Muscle layer of colon (tissue), 2 donors: Measurements from ENCODE around the gene NKAIN4.

Experiments used
- H3K27ac ChIP-seq: one replicate; pipeline ENCODE4 v1.7.0; 2013; ENCODE audit warnings: low read depth, mild to moderate bottlenecking, low read length, moderate library complexity
- H3K27me3 ChIP-seq, 2 donors: one replicate each; pipeline ENCODE4 v1.7.0; 2013; ENCODE audit warnings: low read length in 2 of 2, mild to moderate bottlenecking in 2 of 2; ENCODE audit not compliant: insufficient read depth in 2 of 2, control insufficient read depth in 1 of 2
- H3K36me3 ChIP-seq: one replicate; pipeline ENCODE4 v1.7.0; 2013; ENCODE audit warnings: mild to moderate bottlenecking, low read length; ENCODE audit not compliant: insufficient read depth
- H3K4me1 ChIP-seq: one replicate; pipeline ENCODE4 v1.7.0; 2013; ENCODE audit warnings: mild to moderate bottlenecking, low read length; ENCODE audit not compliant: insufficient read depth
- H3K4me3 ChIP-seq, 2 donors: one replicate each; pipeline ENCODE4 v1.7.0; 2013; ENCODE audit warnings: low read length in 2 of 2, low read depth in 1 of 2, mild to moderate bottlenecking in 1 of 2, moderate library complexity in 1 of 2
- H3K9ac ChIP-seq: one replicate; pipeline ENCODE4 v1.7.0; 2013; ENCODE audit warnings: low read length
- H3K9me3 ChIP-seq: one replicate; pipeline ENCODE4 v1.7.0; 2013; ENCODE audit warnings: mild to moderate bottlenecking, low read length
- donor health status: abdominal sarcoma.
- donor health status: Adenocarcinoma of cecum.

The NKAIN4 gene

DNA sequence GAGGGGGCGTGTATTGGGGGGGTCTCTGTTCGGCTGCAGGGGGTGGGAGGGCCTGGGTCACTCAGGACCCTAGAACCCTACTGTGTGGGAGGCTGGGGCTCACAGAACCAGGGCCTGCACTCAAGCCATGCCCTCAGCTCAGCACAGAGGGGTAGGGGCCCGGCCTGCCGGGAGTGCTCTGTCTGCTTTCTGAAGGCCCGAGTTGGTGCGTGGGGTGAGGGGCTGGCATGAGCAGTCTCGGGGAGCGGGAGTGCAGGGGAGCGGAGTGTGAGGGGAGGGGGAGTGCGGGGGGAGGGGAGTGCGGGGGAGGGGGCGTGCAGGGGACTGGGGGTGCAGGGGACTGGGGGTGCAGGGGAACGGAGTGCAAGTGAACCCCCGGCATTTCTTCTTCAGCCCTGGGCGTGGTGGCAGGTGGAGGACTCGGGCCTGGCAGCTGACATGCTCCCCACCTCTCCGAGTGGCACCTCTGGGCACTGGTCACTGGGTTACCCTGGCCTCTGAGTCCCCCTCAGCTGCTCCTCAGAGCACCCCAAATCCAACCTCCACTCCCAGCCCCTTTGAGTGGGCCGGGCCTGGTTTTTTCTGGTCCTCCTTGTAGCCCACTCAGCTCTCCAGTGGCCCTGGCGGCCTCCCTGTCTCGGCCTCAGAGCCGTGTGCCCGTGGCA is 39.7 kb upstream of the NKAIN4 start:
- Histone ChIP-seq H3K27ac (no peak overlapping the region), H3K27me3 (peaks cover 0 to 62% of the 10 kb centered on the region in 2 donors), H3K9me3 (peaks cover 2% of the 10 kb centered on the region), H3K9ac (no peak overlapping the region), H3K4me1 (no peaks in the 10 kb centered on the region), H3K36me3 (no peaks in the 10 kb centered on the region), H3K4me3 (no peak overlapping the region)

DNA sequence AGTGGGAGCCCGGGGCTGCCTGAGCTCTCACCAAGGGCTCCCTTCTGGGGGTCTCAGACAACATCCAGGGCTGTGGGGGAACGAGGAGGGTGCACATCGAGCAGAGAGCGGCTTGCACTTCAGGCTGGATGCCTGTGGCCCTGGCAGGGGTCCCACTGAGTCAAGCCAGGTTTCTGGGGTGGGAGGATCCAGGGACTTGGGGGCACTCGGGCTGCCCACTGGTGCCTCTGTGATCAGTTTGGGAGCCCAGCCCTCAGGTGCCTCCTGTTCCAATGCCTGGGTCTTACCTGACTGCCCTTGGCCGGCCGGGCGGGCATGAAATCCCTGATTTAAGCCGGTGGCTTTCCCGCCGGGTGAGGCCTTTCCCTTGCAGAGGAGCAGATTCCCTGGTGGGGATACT is 39.2 kb upstream of the NKAIN4 start:
- Histone ChIP-seq H3K9ac (no peak overlapping the region), H3K36me3 (peaks cover 5% of the 10 kb centered on the region), H3K27ac (no peak overlapping the region), H3K4me1 (no peaks in the 10 kb centered on the region), H3K27me3 (peaks cover 0 to 57% of the 10 kb centered on the region in 2 donors), H3K9me3 (no peaks in the 10 kb centered on the region), H3K4me3 (no peak overlapping the region)

DNA sequence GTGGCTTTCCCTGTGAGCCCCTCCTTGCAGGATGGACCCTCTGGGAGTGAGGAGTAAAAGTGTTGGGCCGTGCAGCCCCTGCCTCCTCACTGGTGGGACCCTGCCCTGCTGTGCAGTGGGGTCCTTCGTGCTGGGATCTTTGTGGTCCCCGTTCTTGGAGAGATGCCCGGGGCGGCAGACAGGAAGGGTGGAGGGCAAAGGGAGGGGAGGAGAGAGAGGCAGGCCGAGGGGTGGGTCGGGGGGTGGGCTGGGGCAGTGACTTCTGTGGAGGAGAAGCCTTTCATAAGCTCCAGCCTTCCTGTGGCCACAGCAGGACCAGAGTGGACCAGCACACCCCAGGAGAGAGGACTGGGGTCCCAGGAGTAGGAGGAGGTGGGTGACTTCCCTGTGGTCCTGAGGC is 38.6 kb upstream of the NKAIN4 start, which contains the start of gene COL20A1:
COL20A1 (plus strand) TSS at position 283 of the 400 bp plus-strand sequence. CDS start 1,922 bp downstream, outside the sequence.
- H3K27ac ChIP-seq, result no peak within 1 kb of the TSS
- no peaks in the 10 kb centered on the region for H3K9me3 ChIP-seq
- peaks cover 0 to 52% of the 10 kb centered on the region in 2 donors for H3K27me3 ChIP-seq
- no peak within 1 kb of the TSS for H3K9ac ChIP-seq
- H3K4me3 ChIP-seq, result no peak within 1 kb of the TSS
- peaks cover 11% of the 10 kb centered on the region for H3K36me3 ChIP-seq
- no peaks in the 10 kb centered on the region for H3K4me1 ChIP-seq

DNA sequence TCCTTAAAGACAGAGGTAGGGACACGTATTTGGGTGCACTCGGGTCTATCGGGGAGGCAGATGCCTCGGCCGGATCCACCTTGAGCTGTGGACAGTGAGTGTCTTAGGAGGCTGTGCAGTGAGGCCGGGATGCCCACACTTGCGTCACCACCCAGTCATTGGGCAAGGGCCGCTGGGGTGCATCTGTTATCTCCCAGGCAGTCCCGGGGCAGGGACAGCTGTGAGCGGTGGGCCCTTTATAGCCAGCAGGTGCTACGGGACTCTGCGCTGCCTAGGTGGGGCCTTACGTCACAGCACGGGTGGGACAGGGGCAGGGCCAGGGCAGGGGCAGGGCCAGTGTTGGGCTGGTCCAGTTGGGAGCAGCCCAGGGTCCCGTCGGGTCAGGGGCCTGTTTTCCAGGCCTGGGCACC is 38.0 kb upstream of the NKAIN4 start:
- no peak overlapping the region for H3K4me3 ChIP-seq
- H3K4me1 ChIP-seq, result no peaks in the 10 kb centered on the region
- H3K9ac ChIP-seq, result no peak overlapping the region
- H3K36me3 ChIP-seq, result peaks cover 13% of the 10 kb centered on the region
- no peak overlapping the region for H3K27ac ChIP-seq
- peaks cover 0 to 46% of the 10 kb centered on the region in 2 donors for H3K27me3 ChIP-seq
- no peaks in the 10 kb centered on the region for H3K9me3 ChIP-seq

DNA sequence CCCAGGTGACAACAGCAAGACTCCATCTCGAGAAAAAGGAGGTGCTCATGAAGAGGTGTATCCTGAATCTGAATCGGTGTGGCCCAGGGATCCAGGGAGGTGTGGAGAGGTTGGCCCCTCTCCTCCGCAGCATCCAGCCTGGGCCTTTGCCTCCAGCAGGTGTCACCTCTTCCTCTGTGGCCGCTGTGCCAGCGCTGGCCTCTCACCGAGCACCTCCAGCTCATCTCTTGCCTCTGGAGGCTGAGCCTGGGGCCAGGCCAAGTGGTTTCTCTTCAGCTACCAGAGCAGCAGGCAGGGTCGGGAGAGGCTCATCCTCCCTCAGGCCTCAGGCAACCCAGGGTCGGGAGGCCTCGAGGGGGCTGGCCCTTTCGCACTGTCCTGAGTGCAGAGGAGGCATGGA is 37.5 kb upstream of the NKAIN4 start:
- no peak overlapping the region for H3K9ac ChIP-seq
- H3K9me3 ChIP-seq, result no peaks in the 10 kb centered on the region
- peaks cover 0 to 41% of the 10 kb centered on the region in 2 donors for H3K27me3 ChIP-seq
- no peak overlapping the region for H3K27ac ChIP-seq
- H3K36me3 ChIP-seq, result peaks cover 13% of the 10 kb centered on the region
- H3K4me1 ChIP-seq, result no peaks in the 10 kb centered on the region
- no peak overlapping the region for H3K4me3 ChIP-seq

DNA sequence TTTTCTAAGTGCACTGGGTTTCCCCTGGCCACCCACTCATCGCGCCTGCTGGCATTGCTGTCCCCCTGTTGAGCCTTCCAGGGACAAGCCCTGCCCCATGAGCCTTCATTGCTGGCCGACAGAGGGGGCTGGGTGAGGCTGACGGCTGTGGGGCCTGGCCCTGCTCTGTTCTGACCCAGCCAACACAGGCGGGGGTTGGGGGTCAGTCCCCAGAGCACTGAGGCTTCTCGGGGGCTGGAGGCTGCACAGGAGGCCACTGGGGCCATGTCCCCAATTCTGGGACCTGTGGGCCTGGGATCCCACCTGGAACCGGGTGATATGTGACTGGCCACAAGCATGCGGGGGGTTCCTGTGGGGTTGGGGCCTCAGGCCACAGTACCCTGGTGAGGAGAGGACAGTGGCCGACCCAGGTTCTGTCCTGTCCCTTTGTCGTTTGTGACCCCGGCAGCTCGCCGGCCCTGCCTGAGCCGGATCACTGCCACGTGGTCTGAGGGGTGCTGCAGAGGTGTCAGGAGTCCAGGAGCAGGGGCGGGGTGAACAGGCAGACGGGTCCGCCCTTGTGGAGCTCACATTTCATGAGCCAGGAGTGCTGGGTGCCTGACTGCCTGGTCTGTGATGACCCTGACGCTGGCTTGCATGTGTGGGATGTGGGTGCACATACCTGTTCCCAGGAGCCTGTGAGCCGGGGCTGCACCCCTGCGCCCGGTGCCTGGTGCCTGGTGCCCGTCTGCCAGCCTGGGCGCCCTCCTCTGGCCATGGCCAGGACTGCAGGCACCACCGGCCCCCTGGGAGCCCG is 36.6 kb upstream of the NKAIN4 start:
- H3K4me1 ChIP-seq, result no peaks in the 10 kb centered on the region
- H3K27ac ChIP-seq, result no peak overlapping the region
- peaks cover 13% of the 10 kb centered on the region for H3K36me3 ChIP-seq
- no peak overlapping the region for H3K4me3 ChIP-seq
- no peak overlapping the region for H3K9ac ChIP-seq
- peaks cover 0 to 32% of the 10 kb centered on the region in 2 donors for H3K27me3 ChIP-seq
- H3K9me3 ChIP-seq, result no peaks in the 10 kb centered on the region

DNA sequence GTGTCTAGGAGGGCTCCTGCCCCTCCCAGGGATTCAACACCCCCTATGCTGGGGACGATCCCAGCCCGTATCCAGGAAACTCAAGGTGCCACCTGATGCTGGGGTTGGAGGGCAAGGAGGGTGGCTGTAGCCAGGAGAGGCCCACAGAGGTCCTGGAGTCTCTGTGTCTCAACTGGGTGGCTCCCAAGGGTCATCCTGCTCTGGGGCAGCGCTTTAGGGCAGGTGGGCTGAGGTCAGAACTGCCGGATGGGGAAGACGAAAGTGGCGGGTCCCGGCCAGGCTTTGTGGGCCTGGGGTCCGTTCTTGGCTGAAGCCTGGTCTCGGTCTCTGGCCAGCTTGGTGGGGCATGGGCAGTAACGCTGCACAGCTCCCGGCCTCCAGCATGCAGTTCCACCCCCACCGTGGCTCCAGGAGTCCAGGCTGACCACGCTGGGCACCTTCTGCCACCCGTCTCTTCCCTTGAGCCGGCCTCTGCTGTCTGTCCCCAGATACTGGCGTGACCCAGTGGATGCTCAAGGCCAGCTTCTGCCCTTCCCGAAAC is 35.9 kb upstream of the NKAIN4 start:
- Histone ChIP-seq H3K9ac (no peak overlapping the region), H3K36me3 (peaks cover 19% of the 10 kb centered on the region), H3K4me3 (no peak overlapping the region), H3K9me3 (no peaks in the 10 kb centered on the region), H3K4me1 (no peaks in the 10 kb centered on the region), H3K27ac (no peak overlapping the region), H3K27me3 (peaks cover 0 to 26% of the 10 kb centered on the region in 2 donors)

DNA sequence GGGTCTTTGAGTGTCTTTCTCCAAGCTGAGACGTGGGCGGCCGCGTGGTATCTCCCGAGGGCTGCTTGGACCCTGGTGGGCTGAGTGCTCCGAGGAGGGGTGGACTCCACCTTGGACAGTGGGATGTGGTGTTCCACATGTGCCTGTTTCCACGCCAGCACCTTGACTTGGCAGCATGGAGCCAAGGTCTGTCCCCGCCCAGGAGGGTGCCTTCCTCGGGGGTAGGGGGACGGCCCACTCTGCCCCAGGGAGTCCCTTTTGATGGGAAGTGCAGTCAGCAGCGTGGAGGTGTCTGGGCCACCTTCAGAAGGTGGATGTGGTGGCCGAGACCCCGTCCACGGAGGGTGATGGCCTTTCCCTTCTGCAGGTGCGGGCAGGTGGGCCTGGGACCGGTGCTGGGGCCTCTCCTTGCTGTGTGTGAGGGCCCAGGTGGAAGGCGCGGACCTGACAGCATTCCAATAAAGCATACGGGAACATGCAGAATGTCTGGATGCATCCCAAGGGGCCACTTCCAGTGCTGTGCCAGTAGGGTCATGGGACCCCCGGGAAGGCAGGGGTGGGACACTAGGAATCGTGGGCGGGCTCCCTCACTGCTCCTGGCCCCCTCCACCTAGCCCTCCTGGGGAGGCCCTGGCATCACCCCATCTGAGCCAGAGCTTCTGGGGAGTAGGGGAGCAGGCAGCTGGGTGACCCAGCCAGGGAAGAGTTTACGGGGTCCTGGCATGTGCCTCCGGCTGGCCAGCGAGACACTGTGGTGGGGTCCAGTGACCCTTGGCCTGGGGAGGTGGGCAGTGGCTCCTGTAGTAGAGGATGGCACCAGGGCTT is 35.3 kb upstream of the NKAIN4 start:
- no peaks in the 10 kb centered on the region for H3K4me1 ChIP-seq
- no peak overlapping the region for H3K27ac ChIP-seq
- H3K9me3 ChIP-seq, result no peaks in the 10 kb centered on the region
- H3K9ac ChIP-seq, result no peak overlapping the region
- H3K27me3 ChIP-seq, result peaks cover 0 to 19% of the 10 kb centered on the region in 2 donors
- H3K4me3 ChIP-seq, result no peak overlapping the region
- peaks cover 25% of the 10 kb centered on the region for H3K36me3 ChIP-seq

DNA sequence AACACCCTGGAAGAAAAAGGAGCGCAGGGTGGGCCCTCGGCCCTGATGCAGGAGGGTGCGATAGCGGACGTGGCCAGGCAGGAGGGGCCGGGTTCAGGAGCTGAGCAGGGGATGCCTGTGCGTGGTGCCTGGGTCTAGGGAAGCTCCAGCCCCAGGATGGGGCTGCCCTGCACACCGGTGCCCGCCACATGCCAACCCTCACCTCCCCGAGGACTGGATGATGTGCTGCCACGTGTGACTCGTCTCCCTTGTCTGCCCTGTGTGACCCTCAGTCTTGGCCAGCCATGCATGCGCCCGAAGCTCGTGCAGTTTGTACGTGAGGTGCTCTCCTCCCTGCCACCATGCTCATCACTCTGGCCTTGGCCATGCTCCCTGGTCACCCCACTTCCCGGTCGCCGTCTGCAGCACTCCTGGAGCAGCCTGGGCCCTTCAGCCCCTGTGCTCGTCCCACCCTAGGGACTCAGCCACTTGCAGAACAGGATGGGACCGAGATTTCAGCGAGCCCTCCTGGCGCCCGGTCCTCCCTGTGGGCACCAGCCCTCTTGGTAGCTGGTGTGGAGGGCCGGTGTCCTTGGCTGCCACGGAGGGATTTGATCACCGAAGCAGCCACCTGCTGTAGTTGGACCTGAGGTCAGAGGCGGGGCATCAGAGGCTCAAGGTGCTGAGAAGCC is 34.5 kb upstream of the NKAIN4 start:
- Histone ChIP-seq H3K9me3 (no peaks in the 10 kb centered on the region), H3K27ac (no peak overlapping the region), H3K4me3 (no peak overlapping the region), H3K36me3 (peaks cover 25% of the 10 kb centered on the region), H3K27me3 (peaks cover 0 to 16% of the 10 kb centered on the region in 2 donors), H3K9ac (no peak overlapping the region), H3K4me1 (no peaks in the 10 kb centered on the region)

DNA sequence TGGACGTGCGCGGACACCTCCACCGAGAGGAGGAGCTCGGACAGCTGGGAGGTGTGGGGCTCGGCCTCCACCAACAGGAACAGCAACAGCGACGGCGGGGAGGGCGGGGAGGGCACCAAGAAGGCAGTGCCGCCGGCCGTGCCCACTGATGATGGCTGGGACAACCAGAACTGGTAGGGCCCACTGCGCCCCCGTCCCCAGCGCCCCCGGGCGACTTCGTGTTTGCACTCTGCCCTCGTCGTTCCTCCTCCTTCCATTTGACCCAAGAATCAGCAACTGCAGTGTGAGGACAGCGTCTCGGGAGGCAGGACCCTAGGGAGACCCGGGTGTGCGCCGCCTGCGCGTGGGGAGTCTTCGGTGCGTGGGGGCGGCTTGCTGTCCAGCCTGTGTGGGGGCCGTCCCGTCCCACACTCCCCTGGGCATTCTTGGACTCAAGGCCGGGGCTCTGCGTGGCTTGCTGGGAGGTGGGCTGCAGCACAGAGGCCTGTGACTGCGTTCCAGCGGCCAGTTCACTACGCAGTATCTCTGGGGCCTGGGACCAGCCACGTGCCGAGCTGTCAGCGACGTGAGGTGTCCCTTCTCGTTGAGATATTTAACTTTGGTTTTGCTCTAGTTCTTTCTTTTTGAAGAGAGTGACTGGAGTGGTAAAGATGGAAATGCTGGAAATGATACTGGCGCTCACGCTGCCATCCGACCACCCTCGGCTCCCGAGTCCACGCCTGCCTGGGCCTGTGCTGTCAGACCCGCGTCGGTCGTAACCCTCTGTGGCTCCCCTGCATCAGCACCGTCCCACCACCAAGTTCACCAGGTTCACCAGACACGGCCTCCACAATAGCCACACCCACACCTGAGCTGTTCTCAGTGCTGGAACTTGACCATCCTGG is 33.7 kb upstream of the NKAIN4 start:
- H3K9me3 ChIP-seq, result no peaks in the 10 kb centered on the region
- H3K4me1 ChIP-seq, result no peaks in the 10 kb centered on the region
- H3K4me3 ChIP-seq, result no peak overlapping the region
- H3K36me3 ChIP-seq, result peaks cover 28% of the 10 kb centered on the region
- H3K9ac ChIP-seq, result no peak overlapping the region
- peaks cover 0 to 9% of the 10 kb centered on the region in 2 donors for H3K27me3 ChIP-seq
- H3K27ac ChIP-seq, result no peak overlapping the region
